A673 (cell line): ENCODE results near the gene FBXO38.

Experiments used
- CTCF ChIP-seq: fragments of 300-800, 200-600 bp; sonication (generic); conservative IDR thresholded peaks from 2 replicates; pipeline ENCODE4 v1.5.1; 2017; ENCODE audit warnings: low read depth, mild to moderate bottlenecking, antibody characterized with exemption, low read length, moderate library complexity, mixed read lengths
- EZH2 ChIP-seq: fragments of 200-600 bp; sonication (generic); IDR thresholded peaks from 2 replicates; pipeline ENCODE4 v1.6.1; 2017; ENCODE audit warnings: borderline replicate concordance, low read depth, mild to moderate bottlenecking, mixed read lengths, antibody characterized with exemption, low read length; ENCODE audit not compliant: poor library complexity, severe bottlenecking

GRCh38 chr5:148491015-148491792, 107.4 kb downstream of the FBXO38 start:
- TF ChIP-seq CTCF (no peak), EZH2 (no peak)
